Hepatocyte (in vitro differentiated cells): Measurements from ENCODE around the gene KSR1.

Source experiments
- EZH2phosphoT487 ChIP-seq: fragments of 200-600 bp; sonication (generic); IDR thresholded peaks from one replicate; pipeline ENCODE4 v1.6.1; 2018; ENCODE audit warnings: antibody characterized with exemption, mild to moderate bottlenecking, low read depth, moderate library complexity; ENCODE audit not compliant: unreplicated experiment, severe bottlenecking
- TF ChIP-seq, protein P1 (sequence below): fragments of 200-600 bp; sonication (generic); IDR thresholded peaks from 2 replicates; pipeline ENCODE4 v1.5.1; 2016; ENCODE audit warnings: antibody characterized with exemption, mild to moderate bottlenecking; ENCODE audit not compliant: poor library complexity

DNA sequence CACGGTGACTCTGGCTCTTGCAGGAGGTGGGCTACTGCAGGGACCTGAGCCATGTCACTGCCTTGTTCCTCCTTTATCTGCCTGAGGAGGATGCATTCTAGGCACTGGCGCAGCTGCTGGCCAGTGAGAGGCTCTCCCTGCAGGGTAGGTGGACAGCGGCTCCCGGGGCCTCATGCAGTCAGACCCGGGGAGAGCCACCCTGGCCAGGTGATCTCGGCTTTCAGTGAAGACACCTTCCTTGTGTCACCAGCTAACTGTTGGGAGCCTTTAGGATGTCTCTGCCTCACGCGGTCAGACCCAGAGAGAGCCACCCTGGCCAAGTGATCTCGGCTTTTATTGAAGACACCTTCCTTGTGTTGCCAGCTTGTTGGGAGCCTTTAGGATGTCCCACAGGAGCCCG is 31.7 kb upstream of the KSR1 start:
- TF ChIP-seq, protein P1, sequence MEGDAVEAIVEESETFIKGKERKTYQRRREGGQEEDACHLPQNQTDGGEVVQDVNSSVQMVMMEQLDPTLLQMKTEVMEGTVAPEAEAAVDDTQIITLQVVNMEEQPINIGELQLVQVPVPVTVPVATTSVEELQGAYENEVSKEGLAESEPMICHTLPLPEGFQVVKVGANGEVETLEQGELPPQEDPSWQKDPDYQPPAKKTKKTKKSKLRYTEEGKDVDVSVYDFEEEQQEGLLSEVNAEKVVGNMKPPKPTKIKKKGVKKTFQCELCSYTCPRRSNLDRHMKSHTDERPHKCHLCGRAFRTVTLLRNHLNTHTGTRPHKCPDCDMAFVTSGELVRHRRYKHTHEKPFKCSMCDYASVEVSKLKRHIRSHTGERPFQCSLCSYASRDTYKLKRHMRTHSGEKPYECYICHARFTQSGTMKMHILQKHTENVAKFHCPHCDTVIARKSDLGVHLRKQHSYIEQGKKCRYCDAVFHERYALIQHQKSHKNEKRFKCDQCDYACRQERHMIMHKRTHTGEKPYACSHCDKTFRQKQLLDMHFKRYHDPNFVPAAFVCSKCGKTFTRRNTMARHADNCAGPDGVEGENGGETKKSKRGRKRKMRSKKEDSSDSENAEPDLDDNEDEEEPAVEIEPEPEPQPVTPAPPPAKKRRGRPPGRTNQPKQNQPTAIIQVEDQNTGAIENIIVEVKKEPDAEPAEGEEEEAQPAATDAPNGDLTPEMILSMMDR = no peak
- no peak for TF ChIP-seq EZH2phosphoT487
